Liver (tissue), 3 donors: Measurements from ENCODE around the gene CLOCK.

Experiments used
- ATF3 ChIP-seq: IDR thresholded peaks from 2 replicates; pipeline ENCODE4 v1.6.1; 2016; ENCODE audit warnings: antibody characterized with exemption
- CTCF ChIP-seq: fragments of 150-350 bp; IDR thresholded peaks from 2 replicates; pipeline ENCODE4 v1.5.1; 2017; ENCODE audit warnings: improper control_type of control experiment, low read depth, low read length; ENCODE audit not compliant: missing input control
- GABPA ChIP-seq, 2 donors: IDR thresholded peaks in 1 of 2; conservative IDR thresholded peaks in 1 of 2; 2 replicates each; pipeline ENCODE4 v1.6.1; 2016; ENCODE audit warnings: antibody characterized with exemption in 2 of 2, mild to moderate bottlenecking in 1 of 2, moderate library complexity in 1 of 2
- MAX ChIP-seq: IDR thresholded peaks from 2 replicates; pipeline ENCODE4 v1.6.1; 2016; ENCODE audit warnings: antibody characterized with exemption
- NR2F2 ChIP-seq: IDR thresholded peaks from 2 replicates; pipeline ENCODE4 v1.6.1; 2016; ENCODE audit warnings: antibody characterized with exemption
- RAD21 ChIP-seq, 2 donors: IDR thresholded peaks; 2 replicates each; pipeline ENCODE4 v1.6.1; 2016; ENCODE audit warnings: antibody characterized with exemption in 2 of 2, mild to moderate bottlenecking in 2 of 2
- REST ChIP-seq: IDR thresholded peaks from 2 replicates; pipeline ENCODE4 v1.6.1; 2016; ENCODE audit warnings: antibody characterized with exemption, mild to moderate bottlenecking
- SP1 ChIP-seq: IDR thresholded peaks from 2 replicates; pipeline ENCODE4 v1.6.1; 2018; ENCODE audit warnings: antibody characterized with exemption, mild to moderate bottlenecking
- TAF1 ChIP-seq: conservative IDR thresholded peaks from 2 replicates; pipeline ENCODE4 v1.6.1; 2016; ENCODE audit warnings: antibody characterized with exemption, mild to moderate bottlenecking
- ZBTB33 ChIP-seq: IDR thresholded peaks from 2 replicates; pipeline ENCODE4 v1.6.1; 2016; ENCODE audit warnings: antibody characterized with exemption
- donor health status: healthy.
- donor health status: healthy.

- TF ChIP-seq CTCF (no peak), REST (no peak), RAD21 (IDR thresholded peaks at IDR 0.05) (no peak), NR2F2 (no peak), ATF3 (no peak), MAX (no peak), GABPA (IDR thresholded peaks at IDR 0.05 in 1 of 2, conservative IDR thresholded peaks at IDR 0.05 in 1 of 2) (no peak), TAF1 (no peak), SP1 (no peak), ZBTB33 (no peak)
Measured at GRCh38 chr4:55509266-55509665, 37.4 kb downstream of the CLOCK start.
